ENCODE data around the gene TBX18.

The TBX18 gene

GRCh38 chr6:84763003-84763885 is 1.2 kb downstream of the TBX18 start:
- no peak overlapping the region for H3K4me3 ChIP-seq (ENCODE audit: low read depth, low read length)
- DNase-seq (ENCODE audit: low read depth), result no peak

GRCh38 chr6:84762220-84763002 is 2.0 kb downstream of the TBX18 start:
- TF ChIP-seq POLR2A (IDR thresholded peaks at IDR 0.05; ENCODE audit: extremely low read depth, insufficient read length) (no peak), MYC (IDR thresholded peaks at IDR 0.05; ENCODE audit: low read depth, low read length) (no peak)
- TF ChIP-seq, protein P1, sequence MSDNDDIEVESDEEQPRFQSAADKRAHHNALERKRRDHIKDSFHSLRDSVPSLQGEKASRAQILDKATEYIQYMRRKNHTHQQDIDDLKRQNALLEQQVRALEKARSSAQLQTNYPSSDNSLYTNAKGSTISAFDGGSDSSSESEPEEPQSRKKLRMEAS (IDR thresholded peaks at IDR 0.05; ENCODE audit: low read depth, low read length), result no peak
- TF ChIP-seq, protein P2, sequence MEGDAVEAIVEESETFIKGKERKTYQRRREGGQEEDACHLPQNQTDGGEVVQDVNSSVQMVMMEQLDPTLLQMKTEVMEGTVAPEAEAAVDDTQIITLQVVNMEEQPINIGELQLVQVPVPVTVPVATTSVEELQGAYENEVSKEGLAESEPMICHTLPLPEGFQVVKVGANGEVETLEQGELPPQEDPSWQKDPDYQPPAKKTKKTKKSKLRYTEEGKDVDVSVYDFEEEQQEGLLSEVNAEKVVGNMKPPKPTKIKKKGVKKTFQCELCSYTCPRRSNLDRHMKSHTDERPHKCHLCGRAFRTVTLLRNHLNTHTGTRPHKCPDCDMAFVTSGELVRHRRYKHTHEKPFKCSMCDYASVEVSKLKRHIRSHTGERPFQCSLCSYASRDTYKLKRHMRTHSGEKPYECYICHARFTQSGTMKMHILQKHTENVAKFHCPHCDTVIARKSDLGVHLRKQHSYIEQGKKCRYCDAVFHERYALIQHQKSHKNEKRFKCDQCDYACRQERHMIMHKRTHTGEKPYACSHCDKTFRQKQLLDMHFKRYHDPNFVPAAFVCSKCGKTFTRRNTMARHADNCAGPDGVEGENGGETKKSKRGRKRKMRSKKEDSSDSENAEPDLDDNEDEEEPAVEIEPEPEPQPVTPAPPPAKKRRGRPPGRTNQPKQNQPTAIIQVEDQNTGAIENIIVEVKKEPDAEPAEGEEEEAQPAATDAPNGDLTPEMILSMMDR (IDR thresholded peaks at IDR 0.05; ENCODE audit: low read depth, low read length), result no peak
- no peak for DNase-seq (ENCODE audit: low read depth)
- no peak overlapping the region for H3K4me3 ChIP-seq (ENCODE audit: low read depth, low read length)

More at GRCh38 chr6:84763003-84763885, 1.2 kb downstream of the TBX18 start:
- TF ChIP-seq, protein P2 (IDR thresholded peaks at IDR 0.05; ENCODE audit: low read depth, low read length), result no peak
- TF ChIP-seq MYC (IDR thresholded peaks at IDR 0.05; ENCODE audit: low read depth, low read length), result no peak
- no peak for TF ChIP-seq POLR2A (IDR thresholded peaks at IDR 0.05; ENCODE audit: extremely low read depth, insufficient read length)
- TF ChIP-seq, protein P1 (IDR thresholded peaks at IDR 0.05; ENCODE audit: low read depth, low read length), result no peak

GRCh38 chr6:84758486-84758885 is 5.9 kb downstream of the TBX18 start:
- TF ChIP-seq MYC (IDR thresholded peaks at IDR 0.05; ENCODE audit: low read depth, low read length), result no peak
- TF ChIP-seq, protein P2 (IDR thresholded peaks at IDR 0.05; ENCODE audit: low read depth, low read length), result no peak
- TF ChIP-seq POLR2A (IDR thresholded peaks at IDR 0.05; ENCODE audit: extremely low read depth, insufficient read length), result no peak
- TF ChIP-seq, protein P1 (IDR thresholded peaks at IDR 0.05; ENCODE audit: low read depth, low read length), result no peak
- H3K4me3 ChIP-seq (ENCODE audit: low read depth, low read length), result no peak overlapping the region
- DNase-seq (ENCODE audit: low read depth), result no peak

- H3K4me3 ChIP-seq (ENCODE audit: low read depth, low read length), result no peak overlapping the region
- no peak for DNase-seq (ENCODE audit: low read depth)
- TF ChIP-seq, protein P2 (IDR thresholded peaks at IDR 0.05; ENCODE audit: low read depth, low read length), result no peak
- TF ChIP-seq MYC (IDR thresholded peaks at IDR 0.05; ENCODE audit: low read depth, low read length), result no peak
- TF ChIP-seq, protein P1 (IDR thresholded peaks at IDR 0.05; ENCODE audit: low read depth, low read length), result no peak
- no peak for TF ChIP-seq POLR2A (IDR thresholded peaks at IDR 0.05; ENCODE audit: extremely low read depth, insufficient read length)
Observed at GRCh38 chr6:84756877-84757276, 7.5 kb downstream of the TBX18 start.

- H3K4me3 ChIP-seq (ENCODE audit: low read depth, low read length), result no peak overlapping the region
- TF ChIP-seq MYC (IDR thresholded peaks at IDR 0.05; ENCODE audit: low read depth, low read length) (no peak), POLR2A (IDR thresholded peaks at IDR 0.05; ENCODE audit: extremely low read depth, insufficient read length) (no peak)
- TF ChIP-seq, protein P2 (IDR thresholded peaks at IDR 0.05; ENCODE audit: low read depth, low read length), result no peak
- no peak for DNase-seq (ENCODE audit: low read depth)
Observed at GRCh38 chr6:84756466-84756865, 7.9 kb downstream of the TBX18 start.

Data from NB4 (cell line).